G401 (cell line): Measurements from ENCODE around the gene CD226. TPM values are rescaled to one million over a fixed set of nuclear protein-coding genes. Genes with fewer than 3 reads are reported as not detected.
A peak's percentile ranks its signal among the peaks of the same experiment; 100 is the strongest.
"Not testable (repeated sequence)": the region's sequence is repeated elsewhere in the genome, so short reads cannot be mapped to it uniquely, and the experiment has no call there.

ENCODE experiments used
- DNase-seq: peaks from one replicate; pipeline ENCODE4 v3.0.0-alpha.2; 2015; ENCODE audit warnings: low spot score
- in situ Hi-C: cut with HindIII; loops from 2 replicates; pipeline ENCODE4 v1.10.0; 2016; ENCODE audit warnings: low sequenced_read_pairs, mixed read lengths
- total RNA-seq: library from RNA; depleted of rRNA; stranded (reverse); fragments of >200 nt; shearing (Covaris generic); gene quantifications from 2 replicates; pipeline ENCODE4 v1.2.3, GENCODE V29; 2014

Gene CD226
- total RNA-seq, 1 experiment from 2014 or later: 0.07 TPM

DNA sequence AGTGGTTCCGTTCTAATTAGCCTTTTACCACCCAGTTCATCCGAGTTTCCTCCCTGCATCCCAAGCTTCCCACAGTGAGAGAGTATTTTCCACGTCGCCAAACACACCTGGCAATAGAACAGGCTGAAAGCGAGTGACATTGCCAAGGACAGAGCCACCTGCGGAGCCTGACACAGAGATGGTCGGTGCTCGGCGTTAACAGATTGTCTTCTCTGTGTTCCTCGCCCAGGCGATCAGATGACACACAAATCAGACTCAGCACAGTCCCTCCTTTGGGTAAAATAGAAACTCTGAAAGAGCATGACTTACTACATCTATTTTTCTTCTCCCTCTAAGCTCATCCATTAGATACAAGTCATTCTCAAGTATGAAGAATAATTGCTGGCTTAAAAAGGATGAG, 107.7 kb downstream of the CD226 start:
- in situ Hi-C loops: no loop called here
- DNase-seq: peak; percentile 97

DNA sequence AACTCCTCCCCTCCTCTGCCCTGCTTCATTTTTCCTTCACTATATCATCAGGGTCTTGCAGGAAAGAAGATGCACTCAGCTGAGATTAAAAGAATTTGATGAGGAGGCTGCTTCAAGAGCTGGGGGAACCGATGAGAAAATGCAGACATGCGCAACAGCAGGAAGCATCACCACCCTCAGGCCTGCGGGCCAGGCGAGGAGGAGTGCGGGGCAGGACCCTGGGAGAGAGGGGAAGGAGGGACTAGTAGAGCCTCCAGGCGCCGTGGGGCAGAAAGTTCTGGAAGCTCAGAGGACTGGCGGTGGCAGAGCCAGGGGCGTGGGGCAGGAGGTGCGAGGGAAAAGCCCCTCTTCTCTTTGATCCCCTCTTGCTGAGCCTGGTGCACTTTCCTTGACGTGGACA, 108.2 kb downstream of the CD226 start:
- DNase-seq: peak; percentile 10
- in situ Hi-C loops: no loop called here

DNA sequence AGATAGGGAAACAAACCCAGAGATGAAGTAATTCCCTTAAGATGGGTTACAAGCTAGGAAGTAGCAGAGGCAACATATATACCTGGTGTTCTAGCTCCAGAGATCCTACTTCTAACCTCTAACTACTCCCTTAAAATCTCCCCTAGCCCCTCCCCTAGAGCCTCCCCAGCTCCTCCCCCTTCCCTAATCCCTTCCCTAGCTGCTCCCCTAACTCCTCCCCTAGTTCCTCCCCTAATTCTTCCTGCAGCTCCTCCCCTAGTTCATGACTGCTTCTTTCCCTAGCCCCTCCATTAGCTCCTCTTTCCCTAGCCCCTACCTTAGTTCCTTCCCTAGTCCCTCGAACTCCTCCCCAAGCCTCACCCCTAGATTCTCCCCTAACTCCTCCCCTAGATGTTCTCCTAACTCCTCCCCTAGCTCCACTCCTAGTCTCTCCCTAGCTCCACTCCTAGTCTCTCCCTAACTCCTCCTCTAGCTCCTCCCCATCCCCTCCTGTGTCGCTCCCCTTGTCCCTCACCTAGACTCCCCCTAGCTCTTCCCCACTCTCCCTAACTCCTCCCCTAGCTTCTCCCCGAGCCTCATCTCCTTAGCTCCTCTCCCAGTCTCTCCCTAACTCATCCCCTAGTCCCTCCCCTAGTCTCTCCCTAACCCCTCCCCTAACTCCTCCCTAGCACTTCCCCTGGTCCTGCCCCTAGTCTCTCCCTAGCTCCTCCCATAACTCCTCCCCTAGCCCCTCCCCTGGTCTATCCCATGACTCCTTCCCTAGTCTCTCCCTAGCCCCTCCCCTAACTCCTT, 108.9 kb downstream of the CD226 start:
- DNase-seq: peak; percentile 22
- in situ Hi-C loops: no loop called here

DNA sequence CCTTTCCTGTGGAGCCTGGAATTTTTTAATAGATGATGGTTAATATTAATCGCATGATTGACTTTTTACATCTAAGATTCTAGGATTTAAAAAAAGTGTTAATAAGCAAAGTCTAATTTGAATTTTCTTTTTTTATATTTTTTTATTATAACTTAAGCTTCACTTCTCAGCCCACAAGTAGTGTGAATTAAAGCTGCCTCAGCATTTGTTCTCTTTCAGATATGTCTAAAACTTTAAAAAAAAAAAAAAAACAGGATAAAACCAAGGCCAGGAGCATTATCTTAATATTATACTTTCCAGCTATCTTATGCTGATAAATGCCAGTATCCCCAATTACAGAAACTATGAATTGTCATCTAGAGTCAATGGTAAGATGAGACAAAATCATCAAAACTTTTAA, 109.7 kb downstream of the CD226 start:
- no peak for DNase-seq
- in situ Hi-C loops: no loop called here

DNA sequence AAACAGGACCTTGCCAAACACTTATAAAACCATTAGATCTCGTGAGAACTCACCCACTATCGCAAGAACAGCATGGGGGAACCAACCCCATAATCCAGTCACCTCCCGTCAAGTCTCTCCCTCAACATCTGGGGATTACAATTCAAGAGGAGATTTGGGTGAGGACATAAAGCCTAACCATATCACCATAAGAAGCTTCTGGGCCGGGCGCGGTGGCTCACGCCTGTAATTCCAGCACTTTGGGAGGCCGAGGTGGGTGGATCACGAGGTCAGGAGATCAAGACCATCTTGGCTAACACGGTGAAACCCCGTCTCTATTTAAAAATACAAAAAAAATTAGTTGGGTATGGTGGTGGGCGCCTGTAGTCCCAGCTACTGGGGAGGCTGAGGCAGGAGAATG, 112.7 kb downstream of the CD226 start:
- in situ Hi-C loops, DNase-seq: not testable (repeated sequence)

DNA sequence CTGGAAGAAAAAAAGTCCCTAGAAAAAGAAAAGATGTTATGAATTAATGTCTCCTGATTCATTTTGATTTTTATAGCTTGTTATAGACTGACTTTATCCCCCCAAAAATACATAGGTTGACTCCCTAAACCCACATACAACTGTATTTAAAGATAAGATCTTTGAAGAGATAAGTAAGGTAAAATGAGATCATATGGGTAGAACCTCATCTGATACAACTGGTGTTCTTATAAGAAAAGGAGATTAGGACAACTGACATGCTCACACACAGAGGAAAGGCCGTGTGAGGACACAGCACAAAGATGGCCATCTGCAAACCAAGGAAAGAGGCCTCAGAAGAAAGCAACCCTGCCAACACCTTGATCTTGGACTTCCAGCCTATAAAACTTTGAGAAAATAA, 117.5 kb downstream of the CD226 start:
- in situ Hi-C loops: no loop called here
- DNase-seq: no peak

DNA sequence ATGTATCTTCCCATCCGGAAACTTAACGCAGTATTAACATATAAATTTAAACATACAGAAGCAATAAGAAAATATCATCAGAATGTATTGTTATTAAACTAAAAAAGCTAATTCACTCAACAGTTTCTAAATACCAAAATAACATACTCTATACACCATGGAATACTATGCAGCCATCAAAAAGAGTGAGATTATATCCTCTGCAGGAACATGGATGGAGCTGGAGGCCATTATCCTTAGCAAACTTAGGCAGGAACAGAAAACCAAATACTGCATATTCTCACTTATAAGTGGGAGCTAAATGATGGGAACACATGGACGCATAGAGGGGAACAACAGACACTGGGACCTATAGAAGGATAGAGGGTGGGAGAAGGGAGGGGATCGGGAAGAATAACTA, 127.1 kb downstream of the CD226 start:
- DNase-seq: no peak
- in situ Hi-C loops: no loop called here

DNA sequence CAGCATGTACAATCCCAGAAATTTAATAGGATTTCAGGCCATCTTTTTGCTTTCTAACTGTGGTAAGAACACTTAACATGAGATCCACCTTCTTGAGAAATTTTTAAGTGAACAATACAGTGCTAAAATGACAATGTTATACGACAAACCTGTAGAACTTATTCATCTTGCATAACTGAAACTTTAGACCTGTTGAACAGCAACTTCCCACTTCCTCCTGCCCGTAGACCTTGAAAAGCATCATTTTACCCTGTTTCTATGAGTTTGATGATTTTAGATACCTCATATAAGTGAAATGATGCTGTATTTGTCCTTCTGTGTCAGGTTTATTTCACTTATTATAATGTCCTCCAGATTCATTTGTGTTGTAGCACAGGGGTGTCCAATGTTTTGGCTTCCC, 128.2 kb downstream of the CD226 start:
- in situ Hi-C loops: no loop called here

DNA sequence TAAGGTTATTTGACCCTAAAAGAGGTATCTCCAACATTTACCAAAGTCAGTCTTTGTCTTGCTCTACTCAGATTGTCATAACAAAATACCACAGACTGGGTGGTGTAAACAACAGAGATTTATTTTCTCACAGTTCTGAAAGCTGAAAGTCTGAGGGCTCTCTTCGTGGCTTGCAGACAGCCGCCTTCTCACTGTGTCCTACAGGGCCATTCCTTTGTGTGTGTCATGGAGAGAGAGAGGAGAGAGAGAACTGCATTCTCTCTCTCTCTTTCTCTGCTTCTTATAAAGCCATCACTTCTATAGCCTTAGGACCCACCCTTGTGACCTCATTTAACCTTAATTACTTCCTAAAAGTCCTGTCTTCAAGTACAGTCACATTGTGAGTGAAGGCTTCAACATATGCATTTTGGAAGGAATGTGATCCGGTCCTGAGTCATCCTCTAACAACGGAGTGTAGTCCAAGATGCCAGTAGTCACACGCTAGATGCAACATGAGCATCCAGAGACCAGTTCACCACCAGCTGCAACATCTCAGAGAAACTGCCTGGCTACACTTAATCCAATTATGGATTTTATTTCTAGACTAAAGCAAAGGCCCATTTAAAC, 130.2 kb downstream of the CD226 start:
- DNase-seq: no peak
- in situ Hi-C loops: no loop called here

More for the DNA sequence above, 128.2 kb downstream of the CD226 start:
- DNase-seq: no peak

DNA sequence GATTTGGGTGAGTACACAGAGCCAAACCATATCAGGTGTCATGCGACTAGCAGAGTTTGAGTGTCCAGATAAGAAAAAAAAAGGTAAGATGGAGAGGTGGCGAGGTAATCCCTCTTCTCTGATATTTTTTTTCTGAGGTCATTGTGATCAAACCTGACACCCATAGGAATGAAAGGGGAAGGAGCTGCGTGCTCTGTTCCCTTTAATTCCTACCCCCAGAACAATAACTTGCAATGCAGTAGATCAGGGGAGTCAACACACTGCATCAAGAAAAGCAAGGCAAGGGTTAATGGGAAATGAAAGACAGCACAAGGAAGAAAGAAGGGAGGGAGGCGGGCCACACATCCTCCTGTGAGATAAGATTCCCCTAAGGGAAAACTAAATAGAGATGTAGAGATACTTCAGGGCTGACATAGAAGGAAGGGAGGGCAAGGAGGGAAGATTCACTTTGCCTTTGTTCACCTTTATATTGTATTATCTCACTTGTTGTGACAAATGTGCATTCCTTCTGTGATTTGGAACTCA, 132.8 kb downstream of the CD226 start:
- no peak for DNase-seq
- in situ Hi-C loops: no loop called here

DNA sequence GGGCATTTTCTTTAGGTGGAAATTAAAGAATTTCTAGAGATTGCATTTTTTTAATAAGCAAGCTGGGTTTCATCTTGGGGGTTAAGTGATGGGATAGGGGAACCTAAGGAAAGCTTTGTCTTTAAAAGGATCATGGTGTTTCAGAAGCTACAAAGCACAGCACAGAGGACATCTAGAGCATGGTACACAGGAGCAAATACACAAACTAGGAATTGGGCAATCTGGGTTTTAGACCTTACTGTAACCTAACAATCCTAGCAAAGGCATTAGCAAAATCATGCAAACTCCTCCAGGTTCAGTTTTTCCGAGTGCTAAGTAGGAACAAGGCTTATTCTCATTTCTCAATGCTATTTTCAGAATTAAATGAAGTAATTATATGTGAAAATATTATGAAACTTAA, 134.1 kb downstream of the CD226 start:
- in situ Hi-C loops: no loop called here
- DNase-seq: no peak

DNA sequence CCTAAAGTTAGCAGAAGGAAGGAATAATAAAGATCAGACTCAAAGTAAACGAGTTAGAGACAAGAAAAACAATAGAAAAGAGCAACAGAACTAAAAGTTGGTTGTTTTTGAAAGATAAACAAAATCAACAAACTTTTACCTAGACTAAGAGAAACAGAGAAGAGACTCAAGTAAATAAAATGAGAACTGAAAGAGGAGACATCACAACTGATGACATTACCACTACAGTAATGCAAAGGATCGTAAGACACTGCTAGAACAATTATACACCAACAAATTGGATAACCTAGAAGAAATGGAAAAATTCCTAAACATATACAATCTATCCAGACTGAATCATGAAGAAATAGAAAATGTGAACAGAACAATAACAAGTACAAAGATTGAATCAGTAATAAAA, 139.3 kb downstream of the CD226 start:
- DNase-seq: no peak
- in situ Hi-C loops: no loop called here

DNA sequence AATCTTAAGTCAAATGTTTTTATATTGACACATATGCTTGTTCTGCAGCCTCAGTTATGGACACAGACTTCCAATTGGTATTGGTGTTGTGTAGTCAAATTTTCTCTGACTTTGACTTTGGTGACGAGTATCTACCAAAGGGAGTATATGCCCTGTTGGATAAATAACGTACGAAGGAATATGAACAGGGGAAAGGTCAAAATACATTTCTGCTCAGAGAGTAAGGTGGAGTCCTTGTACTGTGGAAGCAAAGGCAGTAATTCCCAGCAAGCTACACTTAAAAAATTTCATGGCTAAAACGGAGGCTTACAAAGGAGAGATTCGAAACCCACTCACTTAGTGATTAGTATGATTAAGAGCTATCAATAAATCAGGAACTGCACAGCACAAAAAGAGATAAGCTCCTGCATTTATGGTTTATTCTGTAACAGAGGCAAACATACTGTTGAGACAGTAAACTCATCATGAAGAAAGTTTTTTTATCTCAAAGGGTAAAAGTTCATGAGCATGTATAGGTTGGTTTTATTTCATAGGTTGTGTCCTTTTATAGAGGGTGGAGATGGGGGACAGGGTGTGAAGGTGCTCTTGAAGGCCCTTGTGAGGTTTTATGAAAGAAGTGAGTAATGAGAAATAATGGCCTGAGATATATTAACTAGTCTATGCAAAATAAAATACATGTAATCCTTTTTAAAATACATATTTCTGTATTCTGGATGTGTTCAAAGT, 142.7 kb downstream of the CD226 start:
- DNase-seq: no peak

More for the DNA sequence above, 142.7 kb downstream of the CD226 start:
- in situ Hi-C loops: no loop called here
